ENCODE measurements around the gene AGPAT2.

- no peak for TF ChIP-seq CTCF (conservative IDR thresholded peaks at IDR 0.05 in 1 of 2, IDR thresholded peaks at IDR 0.05 in 1 of 2; ENCODE audit: low read depth in 1 of 2, low read length in 2 of 2)
- TF ChIP-seq EZH2 (IDR thresholded peaks at IDR 0.05; ENCODE audit: low read length, missing control alignments): no peak
Observed at GRCh38 chr9:136650648-136651047, 36.6 kb downstream of the AGPAT2 start.

Data from fibroblast of lung (primary cell).